ENCODE data around the gene MYL6. TPM values are rescaled to one million over a fixed set of nuclear protein-coding genes. Genes with fewer than 3 reads are reported as not detected.

Gene MYL6
- total RNA-seq, 1 experiment from 2014 or later: 789 TPM

- intact Hi-C loops (cut with micrococcal nuclease; ENCODE audit: unreplicated experiment): loop anchor here (2.0 kb wide), 1 partner anchor 27 kb away; no protein-coding TSS in a partner anchor
- Histone ChIP-seq H3K4me3 (ENCODE audit: low read depth, low read length, poor library complexity, severe bottlenecking) (peak overlapping the region; percentile 72), H3K9me3 (ENCODE audit: low read depth, low read length, poor library complexity, severe bottlenecking) (no peaks in the 10 kb centered on the region), H3K27me3 (replicated peaks; ENCODE audit: insufficient read depth, low read depth, low read length, poor library complexity) (no peaks in the 10 kb centered on the region), H3K36me3 (ENCODE audit: insufficient read depth, low read length, poor library complexity, severe bottlenecking) (peaks cover 42% of the 10 kb centered on the region), H3K4me1 (ENCODE audit: insufficient read depth, low read length, poor library complexity, severe bottlenecking) (peaks cover 21% of the 10 kb centered on the region), H3K27ac (ENCODE audit: low read depth, low read length, poor library complexity, severe bottlenecking) (no peak overlapping the region)
- TF ChIP-seq CTCF (conservative IDR thresholded peaks at IDR 0.05; ENCODE audit: low read depth, low read length) (no peak), EZH2 (IDR thresholded peaks at IDR 0.05; ENCODE audit: borderline replicate concordance, low read depth, low read length, poor library complexity, severe bottlenecking) (no peak)
- ChIA-PET CTCF (no interaction called here), POLR2A (ENCODE audit: low non-redundant PET) (no interaction called here)
- DNase-seq (ENCODE audit: low spot score): no peak
- BruUV-seq (replicated peaks): no TSS peak
Observed at GRCh38 chr12:56129942-56130495, 28.1 kb upstream of the MYL6 start.

GRCh38 chr12:56130876-56131275 lies 27.3 kb upstream of the MYL6 start:
- no peaks in the 10 kb centered on the region for H3K9me3 ChIP-seq (ENCODE audit: low read depth, low read length, poor library complexity, severe bottlenecking)
- H3K27ac ChIP-seq (ENCODE audit: low read depth, low read length, poor library complexity, severe bottlenecking): no peak overlapping the region
- H3K4me3 ChIP-seq (ENCODE audit: low read depth, low read length, poor library complexity, severe bottlenecking): no peak overlapping the region
- intact Hi-C loops (cut with micrococcal nuclease; ENCODE audit: unreplicated experiment): no loop called here
- no peaks in the 10 kb centered on the region for H3K27me3 ChIP-seq (replicated peaks; ENCODE audit: insufficient read depth, low read depth, low read length, poor library complexity)
- ChIA-PET POLR2A (ENCODE audit: low non-redundant PET) (no interaction called here), CTCF (no interaction called here)
- TF ChIP-seq CTCF (conservative IDR thresholded peaks at IDR 0.05; ENCODE audit: low read depth, low read length): no peak
- no peak for TF ChIP-seq EZH2 (IDR thresholded peaks at IDR 0.05; ENCODE audit: borderline replicate concordance, low read depth, low read length, poor library complexity, severe bottlenecking)
- BruUV-seq (replicated peaks): no TSS peak
- DNase-seq (ENCODE audit: low spot score): no peak
- peaks cover 17% of the 10 kb centered on the region for H3K4me1 ChIP-seq (ENCODE audit: insufficient read depth, low read length, poor library complexity, severe bottlenecking)
- peaks cover 46% of the 10 kb centered on the region for H3K36me3 ChIP-seq (ENCODE audit: insufficient read depth, low read length, poor library complexity, severe bottlenecking)

- peaks cover 77% of the 10 kb centered on the region for H3K36me3 ChIP-seq (ENCODE audit: insufficient read depth, low read length, poor library complexity, severe bottlenecking)
- no peak for DNase-seq (ENCODE audit: low spot score)
- ChIA-PET POLR2A (ENCODE audit: low non-redundant PET) (interaction anchor here (0.6 kb wide), 1 partner anchor 12 kb away, joined by 3 read pairs; no protein-coding TSS in a partner anchor), CTCF (no interaction called here)
- intact Hi-C loops (cut with micrococcal nuclease; ENCODE audit: unreplicated experiment): no loop called here
- no TSS peak for BruUV-seq (replicated peaks)
- no peak overlapping the region for H3K4me3 ChIP-seq (ENCODE audit: low read depth, low read length, poor library complexity, severe bottlenecking)
- no peak overlapping the region for H3K27ac ChIP-seq (ENCODE audit: low read depth, low read length, poor library complexity, severe bottlenecking)
- no peaks in the 10 kb centered on the region for H3K9me3 ChIP-seq (ENCODE audit: low read depth, low read length, poor library complexity, severe bottlenecking)
- H3K27me3 ChIP-seq (replicated peaks; ENCODE audit: insufficient read depth, low read depth, low read length, poor library complexity): no peaks in the 10 kb centered on the region
- no peaks in the 10 kb centered on the region for H3K4me1 ChIP-seq (ENCODE audit: insufficient read depth, low read length, poor library complexity, severe bottlenecking)
- TF ChIP-seq EZH2 (IDR thresholded peaks at IDR 0.05; ENCODE audit: borderline replicate concordance, low read depth, low read length, poor library complexity, severe bottlenecking) (no peak), CTCF (conservative IDR thresholded peaks at IDR 0.05; ENCODE audit: low read depth, low read length) (no peak)
Observed at GRCh38 chr12:56134897-56135296, 23.3 kb upstream of the MYL6 start.
